ENCODE results near the gene LOC128125822.
"Not testable (repeated sequence)": the region's sequence is repeated elsewhere in the genome, so short reads cannot be mapped to it uniquely, and the experiment has no call there.

The LOC128125822 gene

DNA sequence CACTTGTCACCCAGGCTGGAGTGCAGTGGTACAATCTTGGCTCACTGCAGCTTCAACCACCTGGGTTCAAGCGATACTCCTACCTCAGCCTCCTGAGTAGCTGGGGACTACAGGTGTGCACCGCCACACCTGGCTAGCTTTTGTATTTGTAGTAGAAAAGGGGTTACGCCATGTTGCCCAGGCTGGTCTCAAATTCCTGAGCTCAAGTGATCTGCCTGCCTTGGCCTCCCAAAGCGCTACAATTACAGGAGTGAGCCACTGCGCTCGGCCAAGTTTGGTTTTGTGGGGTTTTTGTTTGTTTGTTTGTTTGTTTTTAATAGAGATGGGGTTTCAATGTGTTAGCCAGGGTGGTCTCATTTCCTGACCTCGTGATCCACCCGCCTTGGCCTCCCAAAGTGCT, 12.3 kb downstream of the LOC128125822 start:
- no peak for DNase-seq

- not testable (repeated sequence) for DNase-seq
Observed at GRCh38 chr6:63585652-63586051, 13.4 kb downstream of the LOC128125822 start.

DNA sequence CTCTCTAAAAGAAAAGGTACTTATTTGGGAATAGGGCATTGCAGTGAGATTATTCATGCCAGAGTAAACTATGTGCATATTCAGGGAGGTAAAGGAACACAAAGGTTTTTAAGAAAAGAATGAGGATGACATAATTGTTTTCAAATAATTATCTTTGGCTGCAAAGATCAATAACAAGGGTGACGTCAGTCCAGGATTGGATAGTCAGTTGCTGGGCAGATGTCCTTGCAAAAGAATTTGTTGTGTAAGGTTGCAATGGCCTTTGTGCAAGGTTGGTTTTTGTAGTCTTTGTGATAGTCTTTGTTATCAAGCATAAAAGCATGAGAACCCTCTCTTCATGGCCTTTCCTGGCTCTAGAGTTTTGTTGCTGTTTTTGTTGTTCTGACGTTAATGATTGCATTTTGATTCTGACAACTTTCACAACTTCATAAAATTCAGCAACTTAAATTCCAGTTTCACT, 17.7 kb downstream of the LOC128125822 start:
- DNase-seq = peak; percentile 29

GRCh38 chr6:63592886-63593285, 20.6 kb downstream of the LOC128125822 start:
- no peak for DNase-seq

DNA sequence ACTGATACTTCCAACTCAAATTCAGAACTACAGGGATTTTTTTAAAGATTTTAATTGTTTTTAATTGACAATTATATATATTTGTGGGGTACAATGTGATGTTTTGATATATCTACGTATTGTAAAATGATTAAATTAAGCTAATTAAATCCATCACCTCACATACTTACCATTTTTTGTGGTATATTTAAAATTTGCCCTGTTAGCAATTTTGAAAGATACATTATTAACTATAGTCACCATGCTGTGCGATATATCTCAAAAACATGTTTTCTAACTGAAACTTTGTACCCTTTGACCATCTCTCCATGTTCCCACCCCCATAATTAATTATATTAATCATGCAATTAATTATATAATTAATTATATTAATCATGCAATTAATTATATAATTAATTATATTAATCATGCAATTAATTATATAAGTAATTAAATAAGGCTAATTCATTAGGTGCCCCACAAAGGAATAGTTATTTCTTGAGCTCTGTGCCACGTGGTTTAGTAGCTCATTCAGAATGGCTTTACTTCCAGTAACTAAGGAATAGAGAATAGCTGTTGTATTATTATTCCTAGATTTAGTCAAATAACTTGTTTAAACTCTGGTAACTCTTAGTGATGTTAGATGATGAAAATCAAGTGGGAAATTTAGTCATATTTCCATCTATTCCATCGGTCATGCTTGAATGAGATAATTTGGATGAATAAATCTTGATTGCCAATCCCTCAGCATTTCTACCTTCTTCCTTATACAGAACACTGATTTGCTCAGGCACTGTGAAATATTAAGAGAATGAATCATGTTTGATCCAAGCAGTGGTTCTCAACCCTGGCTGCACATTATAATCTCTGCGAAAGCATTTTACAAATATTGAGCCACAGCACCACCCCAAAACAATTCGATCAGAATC, 25.1 kb downstream of the LOC128125822 start:
- no peak for DNase-seq

GRCh38 chr6:63598049-63599036, 26.1 kb downstream of the LOC128125822 start:
- DNase-seq = peak; percentile 92

- no peak for DNase-seq
Observed at GRCh38 chr6:63599243-63599642, 27.0 kb downstream of the LOC128125822 start.

- DNase-seq = no peak
Observed at GRCh38 chr6:63600136-63600535, 27.9 kb downstream of the LOC128125822 start.

GRCh38 chr6:63609231-63609630, 37.0 kb downstream of the LOC128125822 start:
- DNase-seq = no peak

DNA sequence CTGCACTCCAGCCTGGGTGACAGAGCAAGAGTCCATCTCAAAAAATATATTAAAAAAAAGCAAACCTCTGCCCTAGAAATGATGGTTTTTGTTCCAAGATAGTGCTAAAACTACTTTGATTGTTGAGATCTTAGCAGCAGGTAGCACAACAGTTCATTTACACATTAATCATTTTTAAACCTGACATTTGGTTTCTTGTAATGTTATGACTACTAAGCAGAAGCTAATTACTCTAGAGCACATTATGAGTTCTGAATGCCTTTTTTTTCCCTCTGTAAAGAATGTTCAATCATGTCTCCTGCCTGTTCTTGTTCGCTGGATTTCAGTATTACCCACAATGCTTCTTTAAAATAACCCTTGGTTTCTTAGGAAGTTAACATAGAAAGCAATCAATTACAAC, 38.7 kb downstream of the LOC128125822 start:
- DNase-seq = no peak

GRCh38 chr6:63611560-63611959, 39.3 kb downstream of the LOC128125822 start:
- no peak for DNase-seq

GRCh38 chr6:63615590-63615989, 43.3 kb downstream of the LOC128125822 start:
- DNase-seq = no peak

All from NCI-H146 (cell line).